CD14-positive monocyte (primary cell): Measurements from ENCODE around the gene NCK1. TPM values are rescaled to one million over a fixed set of nuclear protein-coding genes. Genes with fewer than 3 reads are reported as not detected.

ENCODE experiments used
- DNase-seq, 3 donors: peaks; one replicate each; pipeline ENCODE4 v3.0.0-alpha.2; 2011 to 2022
- H2AFZ ChIP-seq: 2 replicates; pipeline ENCODE4 v1.6.0; 2012; ENCODE audit warnings: mild to moderate bottlenecking, low read depth, low read length, inconsistent platforms; ENCODE audit not compliant: insufficient read depth, poor library complexity, severe bottlenecking
- H3K27ac ChIP-seq, 2 donors: 1 replicate in 1 of 2; 2 replicates in 1 of 2; pipeline ENCODE4 v1.5.1; 2012 to 2013; ENCODE audit warnings: low read length in 2 of 2, control low read depth in 1 of 2, inconsistent platforms in 1 of 2, low read depth in 1 of 2, mild to moderate bottlenecking in 1 of 2
- H3K27me3 ChIP-seq, 2 donors: one replicate each; pipeline versions ENCODE4 v1.6.0 to v1.6.1; 2011 to 2013; ENCODE audit warnings: low read length in 2 of 2; ENCODE audit not compliant: control insufficient read depth in 2 of 2, insufficient read depth in 2 of 2
- H3K36me3 ChIP-seq, 2 donors: replicated peaks in 1 of 2; 1 replicate in 1 of 2; 2 replicates in 1 of 2; pipeline versions ENCODE4 v1.5.1 to v1.6.1; 2012 to 2013; ENCODE audit warnings: low read length in 2 of 2, control low read depth in 1 of 2, inconsistent platforms in 1 of 2, mild to moderate bottlenecking in 1 of 2; ENCODE audit not compliant: insufficient read depth in 2 of 2, control insufficient read depth in 1 of 2
- H3K4me1 ChIP-seq, 2 donors: 1 replicate in 1 of 2; 2 replicates in 1 of 2; pipeline versions ENCODE4 v1.5.1 to v1.6.1; 2012 to 2013; ENCODE audit warnings: low read length in 2 of 2, control low read depth in 1 of 2, inconsistent platforms in 1 of 2, mild to moderate bottlenecking in 1 of 2, moderate library complexity in 1 of 2; ENCODE audit not compliant: insufficient read depth in 2 of 2, control insufficient read depth in 1 of 2
- H3K4me2 ChIP-seq: replicated peaks from 2 replicates; pipeline ENCODE3; 2012; ENCODE audit warnings: low read length, moderate library complexity, mild to moderate bottlenecking; ENCODE audit not compliant: poor library complexity, severe bottlenecking; ENCODE audit errors: extremely low read depth
- H3K4me3 ChIP-seq, 3 experiments: fragments of 200-600 bp in 1 of 3; sonication (generic) in 1 of 3; replicated peaks in 1 of 3; 1 replicate in 2 of 3; 2 replicates in 1 of 3; pipeline ENCODE4 v1.5.1; 2011 to 2013; ENCODE audit warnings: low read length in 3 of 3, mild to moderate bottlenecking in 3 of 3, control low read depth in 2 of 3, low read depth in 2 of 3, inconsistent platforms in 1 of 3, moderate library complexity in 1 of 3
- H3K79me2 ChIP-seq: 2 replicates; pipeline ENCODE4 v1.6.0; 2012; ENCODE audit warnings: mild to moderate bottlenecking, control low read depth, inconsistent platforms, low read length, moderate library complexity; ENCODE audit not compliant: insufficient read depth
- H3K9ac ChIP-seq: 2 replicates; pipeline ENCODE4 v1.6.0; 2017; ENCODE audit warnings: low read length, mild to moderate bottlenecking; ENCODE audit not compliant: insufficient read depth, poor library complexity, severe bottlenecking
- H3K9me3 ChIP-seq, 2 donors: replicated peaks in 1 of 2; 1 replicate in 1 of 2; 2 replicates in 1 of 2; pipeline versions ENCODE4 v1.5.1 to v1.6.1; 2012 to 2013; ENCODE audit warnings: low read length in 2 of 2, control low read depth in 1 of 2; ENCODE audit not compliant: control insufficient read depth in 1 of 2, insufficient read depth in 1 of 2
- H4K20me1 ChIP-seq: 2 replicates; pipeline ENCODE4 v1.6.0; 2012; ENCODE audit warnings: mild to moderate bottlenecking, low read length, control low read depth, moderate library complexity; ENCODE audit not compliant: insufficient read depth
- H3K27ac Mint-ChIP-seq, 7 donors: one replicate each; pipeline ENCODE4 v1.8.0; 2020; ENCODE audit warnings: mild to moderate bottlenecking in 7 of 7, mixed read lengths in 7 of 7, moderate library complexity in 6 of 7, inconsistent platforms in 2 of 7
- H3K27me3 Mint-ChIP-seq, 3 donors: one replicate each; pipeline ENCODE4 v1.8.0; 2021 to 2022; ENCODE audit warnings: low read depth in 3 of 3, mild to moderate bottlenecking in 3 of 3, mixed read lengths in 3 of 3, moderate library complexity in 3 of 3, inconsistent platforms in 1 of 3
- H3K36me3 Mint-ChIP-seq, 2 donors: one replicate each; pipeline ENCODE4 v1.8.0; 2020; ENCODE audit warnings: mixed read lengths in 2 of 2, inconsistent platforms in 1 of 2, mild to moderate bottlenecking in 1 of 2
- H3K4me1 Mint-ChIP-seq: one replicate; pipeline ENCODE4 v1.8.0; 2020; ENCODE audit warnings: mild to moderate bottlenecking, mixed read lengths
- H3K4me3 Mint-ChIP-seq, 2 donors: one replicate each; pipeline ENCODE4 v1.8.0; 2020; ENCODE audit warnings: mild to moderate bottlenecking in 2 of 2, mixed read lengths in 2 of 2, moderate library complexity in 1 of 2
- H3K9me3 Mint-ChIP-seq, 7 donors: one replicate each; pipeline ENCODE4 v1.8.0; 2020 to 2022; ENCODE audit warnings: mixed read lengths in 7 of 7, mild to moderate bottlenecking in 6 of 7, moderate library complexity in 6 of 7, inconsistent platforms in 2 of 7
- WGBS: methylation state at CpG from one replicate; pipeline ENCODE4 v1.1.5; 2013; ENCODE audit warnings: missing lambda C conversion rate; ENCODE audit not compliant: insufficient coverage; 5-methylcytosine and 5-hydroxymethylcytosine counted together
- intact Hi-C, 2 donors: fragments of 100-400 bp; cut with micrococcal nuclease; formaldehyde crosslinking; loops; one replicate each; pipeline versions ENCODE4 v1.15.0 to v1.15.1; 2023
- polyA plus RNA-seq, 3 donors: library from polyadenylated mRNA; depleted of rRNA in 1 of 3; unstranded in 2 of 3; stranded (reverse) in 1 of 3; fragments of 300-500 nt in 2 of 3; fragments of >200 nt in 1 of 3; fragmentation: Illumina TruSeq in 2 of 3; gene quantifications; 1 replicate in 2 of 3; 2 replicates in 1 of 3; pipeline ENCODE4 v1.2.3, GENCODE V29; 2012 to 2021
- TF ChIP-seq, protein P1 (sequence below): fragments of 200-600 bp; IDR thresholded peaks from one replicate; pipeline ENCODE4 v1.8.0; 2022; ENCODE audit warnings: antibody characterized with exemption, mild to moderate bottlenecking

The NCK1 gene
- polyA plus RNA-seq, 3 donors, result 20.4 to 28.8 (median 22.8) TPM

DNA sequence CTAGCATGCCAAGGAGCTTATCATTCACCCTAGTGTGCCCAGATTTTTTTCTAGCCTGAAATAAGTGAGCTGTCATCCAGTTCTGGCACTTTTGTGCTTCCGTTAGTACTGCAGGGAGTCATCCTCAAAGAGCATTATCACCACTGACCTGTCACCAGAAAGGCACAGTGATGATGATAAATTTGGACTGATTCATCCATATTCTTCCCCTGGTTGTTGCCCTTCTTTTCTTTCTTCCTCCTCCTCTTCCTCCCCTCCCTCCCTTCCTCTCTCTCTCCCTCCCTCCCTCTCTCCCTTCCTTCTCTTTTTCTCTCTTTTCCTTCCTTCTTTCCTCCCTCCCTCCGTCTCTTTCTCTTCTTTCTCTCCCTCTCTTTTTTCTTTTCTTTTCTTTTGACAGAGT, 21.8 kb upstream of the NCK1 start:
- no peak overlapping the region for H3K9ac ChIP-seq
- WGBS, result 0% methylated on average over 1 of the region's 2 CpGs

DNA sequence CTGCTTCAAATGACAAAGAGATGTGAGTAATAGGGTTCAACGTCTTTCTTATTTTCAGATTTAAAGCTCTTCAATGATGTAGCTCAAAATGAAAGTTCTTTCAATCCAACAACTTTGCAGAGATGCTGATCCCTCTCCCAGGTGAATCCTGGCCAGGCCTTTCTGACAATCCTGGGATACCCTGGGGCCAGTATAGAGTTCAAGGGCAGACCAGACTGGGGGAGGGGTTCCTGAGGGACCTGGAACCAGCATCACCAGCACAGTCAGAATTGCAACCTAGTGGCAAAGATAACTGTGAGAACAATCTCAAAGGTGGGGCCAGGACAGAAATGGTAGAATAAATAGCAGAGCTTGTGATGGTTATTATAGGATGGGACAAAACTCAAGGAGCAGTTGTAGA, 19.7 kb upstream of the NCK1 start:
- H4K20me1 ChIP-seq, result no peaks in the 10 kb centered on the region
- no peak overlapping the region for H3K4me2 ChIP-seq
- Mint-ChIP-seq H3K27me3 (peaks cover 0 to 3% (median 2%) of the 10 kb centered on the region in 3 donors), H3K9me3 (peaks cover 0 to 3% (median 0%) of the 10 kb centered on the region in 7 donors), H3K27ac (peak overlapping the region in 1 of 7 donors; percentile 11), H3K4me3 (no peak overlapping the region), H3K4me1 (peaks cover 25% of the 10 kb centered on the region), H3K36me3 (peaks cover 17 to 30% of the 10 kb centered on the region in 2 donors)
- DNase-seq, result no peak
- no peaks in the 10 kb centered on the region for H3K79me2 ChIP-seq
- TF ChIP-seq, protein P1, sequence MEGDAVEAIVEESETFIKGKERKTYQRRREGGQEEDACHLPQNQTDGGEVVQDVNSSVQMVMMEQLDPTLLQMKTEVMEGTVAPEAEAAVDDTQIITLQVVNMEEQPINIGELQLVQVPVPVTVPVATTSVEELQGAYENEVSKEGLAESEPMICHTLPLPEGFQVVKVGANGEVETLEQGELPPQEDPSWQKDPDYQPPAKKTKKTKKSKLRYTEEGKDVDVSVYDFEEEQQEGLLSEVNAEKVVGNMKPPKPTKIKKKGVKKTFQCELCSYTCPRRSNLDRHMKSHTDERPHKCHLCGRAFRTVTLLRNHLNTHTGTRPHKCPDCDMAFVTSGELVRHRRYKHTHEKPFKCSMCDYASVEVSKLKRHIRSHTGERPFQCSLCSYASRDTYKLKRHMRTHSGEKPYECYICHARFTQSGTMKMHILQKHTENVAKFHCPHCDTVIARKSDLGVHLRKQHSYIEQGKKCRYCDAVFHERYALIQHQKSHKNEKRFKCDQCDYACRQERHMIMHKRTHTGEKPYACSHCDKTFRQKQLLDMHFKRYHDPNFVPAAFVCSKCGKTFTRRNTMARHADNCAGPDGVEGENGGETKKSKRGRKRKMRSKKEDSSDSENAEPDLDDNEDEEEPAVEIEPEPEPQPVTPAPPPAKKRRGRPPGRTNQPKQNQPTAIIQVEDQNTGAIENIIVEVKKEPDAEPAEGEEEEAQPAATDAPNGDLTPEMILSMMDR, result no peak
- no peak overlapping the region for H2AFZ ChIP-seq
- intact Hi-C loops, result no loop called here
- peaks cover 10 to 16% of the 10 kb centered on the region in 2 donors for H3K4me1 ChIP-seq
- H3K36me3 ChIP-seq, result peaks cover 0 to 3% of the 10 kb centered on the region in 2 donors
- WGBS, result no CpG with 5 or more reads among the region's 1 CpG
- H3K27me3 ChIP-seq, result no peaks in the 10 kb centered on the region
- no peak overlapping the region for H3K4me3 ChIP-seq
- no peak overlapping the region for H3K27ac ChIP-seq
- H3K9me3 ChIP-seq, result no peaks in the 10 kb centered on the region
- H3K9ac ChIP-seq, result no peak overlapping the region

More for the DNA sequence above, 21.8 kb upstream of the NCK1 start:
- Histone ChIP-seq H3K9me3 (no peaks in the 10 kb centered on the region), H4K20me1 (no peaks in the 10 kb centered on the region), H3K79me2 (no peaks in the 10 kb centered on the region), H2AFZ (no peak overlapping the region), H3K4me1 (peaks cover 14 to 23% of the 10 kb centered on the region in 2 donors), H3K4me2 (no peak overlapping the region), H3K36me3 (peaks cover 0 to 3% of the 10 kb centered on the region in 2 donors), H3K27me3 (no peaks in the 10 kb centered on the region), H3K4me3 (no peak overlapping the region), H3K27ac (no peak overlapping the region)
- Mint-ChIP-seq H3K9me3 (peaks cover 0 to 3% (median 0%) of the 10 kb centered on the region in 7 donors), H3K27me3 (peaks cover 0 to 3% (median 2%) of the 10 kb centered on the region in 3 donors), H3K36me3 (peaks cover 11 to 18% of the 10 kb centered on the region in 2 donors), H3K4me1 (peaks cover 37% of the 10 kb centered on the region), H3K4me3 (no peak overlapping the region), H3K27ac (peak overlapping the region in 2 of 7 donors; percentile 37 to 41)
- no peak for DNase-seq
- intact Hi-C loops, result no loop called here
- TF ChIP-seq, protein P1, result no peak
